BJ (cell line): ENCODE data around the gene BORCS5. TPM values are rescaled to one million over a fixed set of nuclear protein-coding genes. Genes with fewer than 3 reads are reported as not detected.

Source experiments
- CTCF ChIA-PET: fragments of 350-600 bp; formaldehyde crosslinking; extraction: SDS; loops from one replicate; lab custom pipeline; 2021; ENCODE audit warnings: antibody characterized with exemption, inconsistent platforms; lab: Yijun Ruan, JAX
- POLR2A ChIA-PET: fragments of 300-600 bp; sonication (Branson Sonifier 250); formaldehyde crosslinking; extraction: SDS; loops from one replicate; lab custom pipeline; 2021; ENCODE audit warnings: antibody characterized with exemption; lab: Charles Lee
- DNase-seq: peaks from one replicate; pipeline ENCODE4 v3.0.0-alpha.2; 2011; ENCODE audit warnings: low read depth
- H3K27me3 ChIP-seq: 2 replicates; pipeline ENCODE4 v1.6.0; 2011; ENCODE audit warnings: low read length; ENCODE audit not compliant: control insufficient read depth, insufficient read depth
- H3K36me3 ChIP-seq: 2 replicates; pipeline ENCODE4 v1.5.1; 2011; ENCODE audit warnings: low read length; ENCODE audit not compliant: control insufficient read depth, insufficient read depth
- H3K4me3 ChIP-seq: 2 replicates; pipeline ENCODE4 v1.5.1; 2011; ENCODE audit warnings: low read depth, mild to moderate bottlenecking, control low read depth, low read length
- polyA plus RNA-seq: library from polyadenylated mRNA; depleted of rRNA; stranded (reverse); fragments of >200 nt; gene quantifications from 2 replicates; pipeline ENCODE4 v1.2.3, GENCODE V29; 2011
- TF ChIP-seq, protein P1 (sequence below): IDR thresholded peaks from 2 replicates; pipeline ENCODE4 v1.5.1; 2011; ENCODE audit warnings: low read depth, mild to moderate bottlenecking, control low read depth, inconsistent platforms, low read length, moderate library complexity; ENCODE audit not compliant: insufficient read depth

The BORCS5 gene
- polyA plus RNA-seq, 1 experiment = 11.9 TPM

DNA sequence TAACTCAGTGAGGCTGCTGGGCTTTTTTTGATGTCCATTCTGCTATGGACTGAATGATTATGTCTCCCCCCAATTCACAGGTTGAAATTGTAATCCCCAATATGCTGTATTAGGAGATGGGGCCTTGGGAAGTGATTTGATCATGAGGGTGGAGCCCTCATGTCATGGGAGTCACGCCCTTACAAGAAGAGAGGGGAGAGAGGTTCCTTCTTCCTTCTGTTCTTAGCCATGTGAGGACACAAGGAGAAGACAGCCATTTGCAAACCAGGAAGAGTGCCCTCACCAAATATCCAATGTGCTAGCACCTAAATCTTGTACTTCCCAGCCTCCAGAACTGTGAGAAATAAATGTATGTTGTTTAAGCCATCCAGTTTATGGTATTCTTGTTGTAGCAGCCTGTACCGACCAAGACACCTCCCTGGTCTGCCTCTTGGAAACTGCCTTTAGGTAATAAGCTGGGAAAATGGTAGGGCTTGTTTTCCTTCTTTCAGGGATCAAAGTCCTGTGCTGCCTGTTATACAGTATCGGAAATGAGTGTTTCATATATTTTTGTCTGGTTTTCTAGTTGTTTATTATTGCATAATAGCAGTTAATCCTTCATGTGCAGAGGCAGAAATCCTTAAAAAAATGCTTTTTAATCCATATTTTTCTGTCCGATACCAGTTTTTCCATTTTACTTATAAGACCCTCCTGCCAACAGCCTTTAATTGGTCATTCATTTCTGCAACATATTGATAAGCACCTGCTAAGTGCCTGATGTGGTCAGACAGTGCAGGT lies 16.3 kb downstream of the BORCS5 start:
- H3K27me3 ChIP-seq = no peaks in the 10 kb centered on the region
- H3K4me3 ChIP-seq = no peak overlapping the region
- TF ChIP-seq, protein P1, sequence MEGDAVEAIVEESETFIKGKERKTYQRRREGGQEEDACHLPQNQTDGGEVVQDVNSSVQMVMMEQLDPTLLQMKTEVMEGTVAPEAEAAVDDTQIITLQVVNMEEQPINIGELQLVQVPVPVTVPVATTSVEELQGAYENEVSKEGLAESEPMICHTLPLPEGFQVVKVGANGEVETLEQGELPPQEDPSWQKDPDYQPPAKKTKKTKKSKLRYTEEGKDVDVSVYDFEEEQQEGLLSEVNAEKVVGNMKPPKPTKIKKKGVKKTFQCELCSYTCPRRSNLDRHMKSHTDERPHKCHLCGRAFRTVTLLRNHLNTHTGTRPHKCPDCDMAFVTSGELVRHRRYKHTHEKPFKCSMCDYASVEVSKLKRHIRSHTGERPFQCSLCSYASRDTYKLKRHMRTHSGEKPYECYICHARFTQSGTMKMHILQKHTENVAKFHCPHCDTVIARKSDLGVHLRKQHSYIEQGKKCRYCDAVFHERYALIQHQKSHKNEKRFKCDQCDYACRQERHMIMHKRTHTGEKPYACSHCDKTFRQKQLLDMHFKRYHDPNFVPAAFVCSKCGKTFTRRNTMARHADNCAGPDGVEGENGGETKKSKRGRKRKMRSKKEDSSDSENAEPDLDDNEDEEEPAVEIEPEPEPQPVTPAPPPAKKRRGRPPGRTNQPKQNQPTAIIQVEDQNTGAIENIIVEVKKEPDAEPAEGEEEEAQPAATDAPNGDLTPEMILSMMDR = no peak
- no peak for DNase-seq
- ChIA-PET POLR2A (no interaction called here), CTCF (interaction anchor here (5.8 to 6.0 kb wide), 2 partner anchors 191 to 330 kb away, joined by 35 to 63 read pairs; partner anchors contain the start of gene DUSP16)
- H3K36me3 ChIP-seq = no peaks in the 10 kb centered on the region; the same call in 1 of the 2 replicates

DNA sequence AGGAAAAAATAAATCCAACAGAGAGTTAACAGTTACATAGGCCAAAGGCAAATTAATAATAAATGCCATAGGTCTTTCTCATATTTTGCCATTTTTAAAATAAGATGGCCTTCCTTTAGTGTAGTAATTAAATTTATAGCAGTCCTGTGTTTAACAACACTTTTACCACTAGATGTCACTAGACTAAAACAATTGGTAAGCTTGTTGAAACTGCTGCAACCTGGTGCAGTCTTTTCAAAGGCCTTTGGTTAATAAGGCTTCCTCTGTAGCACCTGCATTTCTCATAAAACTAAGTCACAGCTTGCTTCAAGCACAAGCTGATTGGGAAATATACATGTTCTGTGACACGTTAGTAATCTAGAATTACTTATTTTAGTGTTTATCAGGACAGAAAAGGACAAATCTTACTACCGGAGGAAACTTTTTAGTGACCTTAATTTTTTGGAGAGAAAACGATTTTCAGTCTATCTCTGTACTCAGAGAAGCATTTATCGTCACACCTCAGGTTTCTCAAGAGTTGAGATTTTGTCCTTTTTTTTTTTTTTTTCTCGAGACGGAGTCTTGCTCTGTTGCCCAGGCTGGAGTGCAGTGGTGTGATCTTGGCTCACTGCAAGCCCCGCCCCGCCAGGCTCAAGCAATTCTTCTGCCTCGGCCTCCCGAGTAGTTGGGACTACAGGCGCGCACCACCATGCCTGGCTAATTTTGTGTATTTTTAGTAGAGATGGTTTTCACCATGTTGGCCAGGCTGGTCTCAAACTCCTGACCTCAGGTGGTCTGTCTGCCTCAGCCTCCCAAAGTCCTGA lies 20.0 kb downstream of the BORCS5 start:
- no peak for DNase-seq
- Histone ChIP-seq H3K27me3 (no peaks in the 10 kb centered on the region), H3K4me3 (no peak overlapping the region), H3K36me3 (no peaks in the 10 kb centered on the region)
- TF ChIP-seq, protein P1 = peak; percentile 55
- POLR2A ChIA-PET = interaction anchor here (0.6 kb wide), 1 partner anchor 340 kb away, joined by 6 read pairs; no protein-coding TSS in a partner anchor
- CTCF ChIA-PET = interaction anchor here (0.7 to 6.0 kb wide), 17 partner anchors 9 to 359 kb away, joined by 3 to 63 read pairs (median 4); partner anchors contain the start of genes CDKN1B and DUSP16

DNA sequence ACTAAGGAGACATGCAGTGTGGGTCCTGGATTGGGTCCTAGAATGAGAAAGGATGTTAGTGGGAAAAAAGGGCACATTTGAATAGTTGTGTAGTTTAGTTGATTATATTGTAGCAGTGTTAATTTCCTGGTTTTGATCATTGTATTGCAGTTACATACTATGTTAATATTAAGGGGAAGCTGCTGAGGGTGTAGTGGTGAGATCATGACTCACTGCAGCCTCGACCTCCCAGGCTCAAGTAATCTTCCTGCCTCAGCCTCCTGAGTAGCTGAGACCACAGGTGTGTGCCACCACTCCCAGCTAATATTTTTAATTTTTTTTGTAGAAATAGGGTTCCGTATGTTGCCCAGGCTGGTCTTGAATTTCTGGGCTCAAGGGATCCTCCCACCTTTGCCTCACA lies 21.7 kb downstream of the BORCS5 start:
- Histone ChIP-seq H3K4me3 (no peak overlapping the region), H3K27me3 (no peaks in the 10 kb centered on the region), H3K36me3 (peaks cover 1% of the 10 kb centered on the region; the same call in 1 of the 2 replicates)
- ChIA-PET CTCF (interaction anchor here (0.9 to 6.0 kb wide), 4 partner anchors 8 to 325 kb away, joined by 3 to 63 read pairs (median 20); partner anchors contain the start of gene DUSP16), POLR2A (no interaction called here)
- TF ChIP-seq, protein P1 = no peak
- DNase-seq = no peak

DNA sequence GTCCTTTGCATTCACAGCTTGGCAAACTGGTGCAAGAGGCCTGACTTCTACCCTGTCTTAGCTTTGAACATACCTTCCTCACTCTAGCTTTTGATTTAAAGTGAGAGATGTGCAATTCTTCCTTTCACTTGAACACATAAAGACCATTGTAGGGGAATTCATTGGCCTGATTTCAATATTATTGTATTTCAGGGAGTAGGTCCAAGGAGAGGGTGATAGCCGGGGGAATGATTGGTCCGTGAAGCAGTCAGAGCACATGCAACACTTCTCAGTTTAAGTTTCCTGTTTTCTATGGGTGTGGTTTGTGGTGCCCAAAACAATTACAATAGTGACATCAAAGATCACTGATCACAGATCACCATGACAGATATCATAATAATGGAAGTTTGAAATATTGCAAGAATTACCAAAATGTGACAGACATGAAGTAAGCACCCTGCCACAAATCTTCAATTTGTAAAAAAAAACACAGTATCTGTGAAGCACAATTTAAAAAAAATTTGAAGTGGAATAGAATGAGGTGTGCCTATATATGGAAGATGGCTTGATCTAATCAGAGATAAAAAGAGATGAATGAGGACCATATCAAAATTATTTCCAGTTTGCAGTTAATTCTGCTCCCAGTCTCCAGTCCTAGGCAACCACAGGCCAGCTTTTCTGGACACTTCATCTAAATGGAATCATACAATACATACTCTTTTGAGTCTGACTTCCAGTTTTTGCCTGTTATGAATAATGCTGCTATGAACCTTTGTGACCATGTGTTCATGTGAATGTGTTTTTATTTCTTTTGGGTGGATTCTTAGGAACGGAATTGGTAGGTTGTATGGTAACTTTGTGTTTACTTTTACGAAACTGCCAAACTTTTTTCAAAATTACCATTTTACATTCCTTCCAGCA lies 23.2 kb downstream of the BORCS5 start:
- Histone ChIP-seq H3K27me3 (no peaks in the 10 kb centered on the region), H3K4me3 (no peak overlapping the region), H3K36me3 (peaks cover 1% of the 10 kb centered on the region; the same call in 1 of the 2 replicates)
- TF ChIP-seq, protein P1 = no peak
- ChIA-PET CTCF (interaction anchor here (1.2 kb wide), 1 partner anchor 12 kb away, joined by 4 read pairs; no protein-coding TSS in a partner anchor), POLR2A (no interaction called here)
- no peak for DNase-seq
